ENCODE data around the gene KIRREL1. TPM values are rescaled to one million over a fixed set of nuclear protein-coding genes. Genes with fewer than 3 reads are reported as not detected.

The KIRREL1 gene
- total RNA-seq, 4 donors from 2014 or later = 45.2 to 61.6 (median 49.2) TPM

- TF ChIP-seq, protein P1, sequence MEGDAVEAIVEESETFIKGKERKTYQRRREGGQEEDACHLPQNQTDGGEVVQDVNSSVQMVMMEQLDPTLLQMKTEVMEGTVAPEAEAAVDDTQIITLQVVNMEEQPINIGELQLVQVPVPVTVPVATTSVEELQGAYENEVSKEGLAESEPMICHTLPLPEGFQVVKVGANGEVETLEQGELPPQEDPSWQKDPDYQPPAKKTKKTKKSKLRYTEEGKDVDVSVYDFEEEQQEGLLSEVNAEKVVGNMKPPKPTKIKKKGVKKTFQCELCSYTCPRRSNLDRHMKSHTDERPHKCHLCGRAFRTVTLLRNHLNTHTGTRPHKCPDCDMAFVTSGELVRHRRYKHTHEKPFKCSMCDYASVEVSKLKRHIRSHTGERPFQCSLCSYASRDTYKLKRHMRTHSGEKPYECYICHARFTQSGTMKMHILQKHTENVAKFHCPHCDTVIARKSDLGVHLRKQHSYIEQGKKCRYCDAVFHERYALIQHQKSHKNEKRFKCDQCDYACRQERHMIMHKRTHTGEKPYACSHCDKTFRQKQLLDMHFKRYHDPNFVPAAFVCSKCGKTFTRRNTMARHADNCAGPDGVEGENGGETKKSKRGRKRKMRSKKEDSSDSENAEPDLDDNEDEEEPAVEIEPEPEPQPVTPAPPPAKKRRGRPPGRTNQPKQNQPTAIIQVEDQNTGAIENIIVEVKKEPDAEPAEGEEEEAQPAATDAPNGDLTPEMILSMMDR (IDR thresholded peaks at IDR 0.05; ENCODE audit: low read depth) = no peak
Measured at GRCh38 chr1:158118713-158119402, 125.4 kb downstream of the KIRREL1 start.

DNA sequence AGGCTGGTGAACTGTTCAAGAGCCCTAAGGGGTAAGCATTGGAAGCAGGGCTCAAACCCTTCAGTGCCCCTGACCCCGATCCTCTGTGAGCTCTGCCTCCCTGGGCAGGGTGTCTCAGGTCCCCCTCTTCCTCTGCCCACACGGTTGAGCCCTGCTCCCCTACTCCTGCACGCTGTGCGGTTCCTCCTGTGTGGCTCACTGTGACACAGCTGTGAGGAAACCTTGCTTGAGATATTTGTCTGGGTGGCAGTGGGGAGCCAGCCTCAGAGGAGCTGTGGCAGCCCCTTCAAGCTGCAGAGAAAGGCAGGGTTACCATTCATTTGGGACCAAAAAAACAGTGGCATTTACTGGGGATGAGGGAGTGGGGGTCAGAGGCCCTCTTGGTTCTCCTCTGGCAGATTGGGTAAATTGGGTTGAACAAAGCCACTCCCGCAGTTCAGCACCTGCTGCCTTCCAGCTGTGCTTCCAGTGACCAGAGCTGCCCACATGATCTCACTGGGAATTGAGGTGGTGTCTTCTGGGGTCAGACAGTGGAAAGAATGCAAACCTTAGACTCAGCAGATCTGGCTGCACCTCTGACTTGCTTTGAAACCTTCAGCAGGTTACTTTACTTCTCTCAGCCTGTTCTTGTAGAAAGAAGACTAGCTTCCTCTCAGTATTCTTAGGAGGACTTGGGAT, 126.7 kb downstream of the KIRREL1 start:
- TF ChIP-seq, protein P1 (IDR thresholded peaks at IDR 0.05; ENCODE audit: low read depth) = no peak

DNA sequence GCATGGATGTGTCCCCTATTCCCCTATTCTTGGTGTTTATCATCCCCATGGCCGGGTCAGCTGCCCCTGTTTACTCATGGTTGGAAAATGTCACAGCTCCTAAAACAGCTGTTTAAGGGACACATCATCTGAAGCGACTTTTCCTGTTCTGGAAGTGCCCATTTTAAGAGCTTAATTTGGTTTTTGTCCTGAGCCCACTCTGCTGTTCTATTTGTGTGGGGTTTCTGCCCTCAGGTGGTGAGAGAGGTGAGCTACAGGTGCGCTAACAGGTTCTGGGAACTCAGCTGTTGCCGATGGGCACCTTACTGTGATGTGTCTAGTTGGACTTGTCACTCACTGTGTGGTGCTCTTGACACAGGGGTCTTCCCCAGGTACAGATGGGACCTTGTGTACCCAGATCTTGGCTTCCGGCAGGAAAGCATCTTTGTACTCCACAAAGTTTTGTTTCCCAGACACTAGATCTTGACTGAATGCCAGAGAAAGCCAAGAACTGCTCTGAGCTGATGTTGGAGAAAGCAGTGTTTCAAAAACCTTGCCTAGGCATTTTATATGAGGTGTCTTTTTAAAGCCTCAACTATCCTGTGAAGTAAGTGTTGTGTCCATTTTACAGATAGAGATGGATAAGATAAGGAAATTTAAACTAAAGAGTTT, 128.3 kb downstream of the KIRREL1 start:
- TF ChIP-seq, protein P1 (IDR thresholded peaks at IDR 0.05; ENCODE audit: low read depth) = no peak

DNA sequence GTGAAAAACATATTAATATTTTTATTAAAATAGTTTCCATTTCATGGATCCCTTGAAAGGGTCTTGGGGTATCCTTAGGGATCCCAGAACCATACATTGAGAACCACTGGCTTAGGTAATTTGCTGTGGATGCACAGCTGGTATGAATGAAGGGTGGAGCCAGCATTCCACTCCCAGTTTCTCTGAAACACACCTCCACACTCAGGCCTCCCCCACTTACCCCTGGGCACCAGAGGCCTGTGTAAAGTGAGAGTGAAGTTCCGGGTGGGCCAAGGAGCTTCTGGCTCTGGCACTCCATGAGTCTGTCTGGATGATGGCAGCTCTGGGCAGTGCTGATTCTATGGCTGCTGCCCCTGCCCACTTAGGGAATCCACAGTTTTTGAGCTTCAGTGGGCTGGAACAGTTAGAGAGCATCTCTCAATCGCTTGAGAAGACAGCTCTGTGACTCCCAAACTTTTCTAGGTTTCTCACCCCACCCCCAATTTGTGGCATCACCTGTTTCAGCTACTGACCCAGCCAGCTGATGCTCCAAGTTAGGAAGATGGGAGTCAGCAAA, 129.5 kb downstream of the KIRREL1 start:
- TF ChIP-seq, protein P1 (IDR thresholded peaks at IDR 0.05; ENCODE audit: low read depth) = no peak

GRCh38 chr1:158124034-158124433, 130.6 kb downstream of the KIRREL1 start:
- TF ChIP-seq, protein P1 (IDR thresholded peaks at IDR 0.05; ENCODE audit: low read depth) = no peak

DNA sequence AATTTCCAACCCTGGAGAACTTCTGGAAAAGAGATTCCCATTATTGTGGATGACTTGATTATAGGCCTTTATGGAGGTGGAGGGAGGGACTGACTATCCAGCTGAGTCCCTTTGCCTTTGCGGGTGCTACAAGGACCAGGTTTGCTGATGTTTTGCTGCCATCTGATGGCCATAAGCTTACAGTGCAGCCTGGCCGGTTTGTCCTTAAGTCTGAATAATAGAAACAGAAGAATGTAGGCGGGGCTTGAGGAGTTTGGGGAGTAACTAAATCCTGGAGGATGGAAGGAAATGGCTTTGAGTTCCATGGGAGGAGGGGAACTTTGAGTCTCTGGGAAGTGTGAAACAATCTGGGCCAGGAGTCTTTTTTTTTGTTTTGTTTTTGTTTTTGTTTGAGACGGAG, 131.6 kb downstream of the KIRREL1 start:
- TF ChIP-seq, protein P1 (IDR thresholded peaks at IDR 0.05; ENCODE audit: low read depth) = no peak

GRCh38 chr1:158126425-158126824, 133.0 kb downstream of the KIRREL1 start:
- TF ChIP-seq, protein P1 (IDR thresholded peaks at IDR 0.05; ENCODE audit: low read depth) = no peak

All from subcutaneous adipose tissue (tissue), 4 donors.